ENCODE results near the gene VWA8.

Gene VWA8

GRCh38 chr13:41702540-41702939 is 258.4 kb downstream of the VWA8 start:
- Histone ChIP-seq H3K27ac (ENCODE audit: low read depth in 2 of 2, low read length in 2 of 2) (no peak overlapping the region), H3K27me3 (ENCODE audit: control insufficient read depth in 2 of 2, insufficient read depth in 2 of 2, low read length in 2 of 2) (no peaks in the 10 kb centered on the region), H3K36me3 (ENCODE audit: control insufficient read depth in 2 of 2, insufficient read depth in 2 of 2, low read length in 2 of 2) (peaks cover 5 to 6% of the 10 kb centered on the region in 2 donors), H3K9me3 (ENCODE audit: control insufficient read depth in 2 of 2, low read length in 2 of 2) (no peaks in the 10 kb centered on the region), H3K9ac (ENCODE audit: low read depth in 1 of 2, low read length in 2 of 2) (no peak overlapping the region), H3K4me1 (ENCODE audit: control insufficient read depth in 2 of 2, insufficient read depth in 2 of 2, low read length in 2 of 2) (no peaks in the 10 kb centered on the region), H3K4me3 (ENCODE audit: low read length in 2 of 2) (no peak overlapping the region)

GRCh38 chr13:41701676-41702075 is 259.2 kb downstream of the VWA8 start:
- Histone ChIP-seq H3K27ac (ENCODE audit: low read depth in 2 of 2, low read length in 2 of 2) (no peak overlapping the region), H3K4me3 (ENCODE audit: low read length in 2 of 2) (no peak overlapping the region), H3K36me3 (ENCODE audit: control insufficient read depth in 2 of 2, insufficient read depth in 2 of 2, low read length in 2 of 2) (peaks cover 5 to 6% of the 10 kb centered on the region in 2 donors), H3K9ac (ENCODE audit: low read depth in 1 of 2, low read length in 2 of 2) (no peak overlapping the region), H3K9me3 (ENCODE audit: control insufficient read depth in 2 of 2, low read length in 2 of 2) (no peaks in the 10 kb centered on the region), H3K4me1 (ENCODE audit: control insufficient read depth in 2 of 2, insufficient read depth in 2 of 2, low read length in 2 of 2) (no peaks in the 10 kb centered on the region), H3K27me3 (ENCODE audit: control insufficient read depth in 2 of 2, insufficient read depth in 2 of 2, low read length in 2 of 2) (no peaks in the 10 kb centered on the region)

- Histone ChIP-seq H3K9me3 (ENCODE audit: control insufficient read depth in 2 of 2, low read length in 2 of 2) (no peaks in the 10 kb centered on the region), H3K27ac (ENCODE audit: low read depth in 2 of 2, low read length in 2 of 2) (no peak overlapping the region)
Measured at GRCh38 chr13:41700790-41701310, 260.1 kb downstream of the VWA8 start.

DNA sequence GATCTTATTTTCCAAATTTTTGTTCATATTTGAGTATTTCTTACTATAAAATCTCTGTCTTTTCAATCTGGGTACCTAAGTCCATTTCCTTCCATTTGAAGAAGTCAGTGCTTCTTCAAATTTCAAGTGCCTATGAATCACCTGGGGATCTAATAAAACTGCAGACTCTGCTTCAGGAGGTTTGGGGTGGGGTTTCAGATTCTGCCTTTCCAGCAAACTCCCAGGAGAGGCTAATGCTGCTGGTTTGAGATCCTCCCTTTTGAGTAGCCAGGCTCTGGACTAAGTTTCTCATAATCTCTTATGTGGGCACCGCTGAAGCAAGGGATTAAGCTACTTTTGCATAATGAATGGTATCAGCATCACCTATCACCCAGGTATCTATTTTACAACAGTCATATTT is 261.1 kb downstream of the VWA8 start:
- Histone ChIP-seq H3K4me3 (ENCODE audit: low read length in 2 of 2) (no peak overlapping the region), H3K9me3 (ENCODE audit: control insufficient read depth in 2 of 2, low read length in 2 of 2) (no peaks in the 10 kb centered on the region), H3K27ac (ENCODE audit: low read depth in 2 of 2, low read length in 2 of 2) (no peak overlapping the region), H3K36me3 (ENCODE audit: control insufficient read depth in 2 of 2, insufficient read depth in 2 of 2, low read length in 2 of 2) (peaks cover 5 to 6% of the 10 kb centered on the region in 2 donors), H3K9ac (ENCODE audit: low read depth in 1 of 2, low read length in 2 of 2) (no peak overlapping the region), H3K4me1 (ENCODE audit: control insufficient read depth in 2 of 2, insufficient read depth in 2 of 2, low read length in 2 of 2) (peaks cover 0 to 4% of the 10 kb centered on the region in 2 donors), H3K27me3 (ENCODE audit: control insufficient read depth in 2 of 2, insufficient read depth in 2 of 2, low read length in 2 of 2) (no peaks in the 10 kb centered on the region)

More at GRCh38 chr13:41700790-41701310, 260.1 kb downstream of the VWA8 start:
- H3K36me3 ChIP-seq (ENCODE audit: control insufficient read depth in 2 of 2, insufficient read depth in 2 of 2, low read length in 2 of 2), result peaks cover 5 to 6% of the 10 kb centered on the region in 2 donors
- no peak overlapping the region for H3K9ac ChIP-seq (ENCODE audit: low read depth in 1 of 2, low read length in 2 of 2)
- H3K27me3 ChIP-seq (ENCODE audit: control insufficient read depth in 2 of 2, insufficient read depth in 2 of 2, low read length in 2 of 2), result no peaks in the 10 kb centered on the region
- H3K4me3 ChIP-seq (ENCODE audit: low read length in 2 of 2), result no peak overlapping the region
- no peaks in the 10 kb centered on the region for H3K4me1 ChIP-seq (ENCODE audit: control insufficient read depth in 2 of 2, insufficient read depth in 2 of 2, low read length in 2 of 2)

- Histone ChIP-seq H3K9ac (ENCODE audit: low read depth in 1 of 2, low read length in 2 of 2) (no peak overlapping the region), H3K9me3 (ENCODE audit: control insufficient read depth in 2 of 2, low read length in 2 of 2) (no peaks in the 10 kb centered on the region), H3K36me3 (ENCODE audit: control insufficient read depth in 2 of 2, insufficient read depth in 2 of 2, low read length in 2 of 2) (peaks cover 5 to 6% of the 10 kb centered on the region in 2 donors), H3K27me3 (ENCODE audit: control insufficient read depth in 2 of 2, insufficient read depth in 2 of 2, low read length in 2 of 2) (no peaks in the 10 kb centered on the region), H3K27ac (ENCODE audit: low read depth in 2 of 2, low read length in 2 of 2) (no peak overlapping the region), H3K4me1 (ENCODE audit: control insufficient read depth in 2 of 2, insufficient read depth in 2 of 2, low read length in 2 of 2) (peaks cover 0 to 6% of the 10 kb centered on the region in 2 donors), H3K4me3 (ENCODE audit: low read length in 2 of 2) (no peak overlapping the region)
Measured at GRCh38 chr13:41697578-41697977, 263.3 kb downstream of the VWA8 start.

DNA sequence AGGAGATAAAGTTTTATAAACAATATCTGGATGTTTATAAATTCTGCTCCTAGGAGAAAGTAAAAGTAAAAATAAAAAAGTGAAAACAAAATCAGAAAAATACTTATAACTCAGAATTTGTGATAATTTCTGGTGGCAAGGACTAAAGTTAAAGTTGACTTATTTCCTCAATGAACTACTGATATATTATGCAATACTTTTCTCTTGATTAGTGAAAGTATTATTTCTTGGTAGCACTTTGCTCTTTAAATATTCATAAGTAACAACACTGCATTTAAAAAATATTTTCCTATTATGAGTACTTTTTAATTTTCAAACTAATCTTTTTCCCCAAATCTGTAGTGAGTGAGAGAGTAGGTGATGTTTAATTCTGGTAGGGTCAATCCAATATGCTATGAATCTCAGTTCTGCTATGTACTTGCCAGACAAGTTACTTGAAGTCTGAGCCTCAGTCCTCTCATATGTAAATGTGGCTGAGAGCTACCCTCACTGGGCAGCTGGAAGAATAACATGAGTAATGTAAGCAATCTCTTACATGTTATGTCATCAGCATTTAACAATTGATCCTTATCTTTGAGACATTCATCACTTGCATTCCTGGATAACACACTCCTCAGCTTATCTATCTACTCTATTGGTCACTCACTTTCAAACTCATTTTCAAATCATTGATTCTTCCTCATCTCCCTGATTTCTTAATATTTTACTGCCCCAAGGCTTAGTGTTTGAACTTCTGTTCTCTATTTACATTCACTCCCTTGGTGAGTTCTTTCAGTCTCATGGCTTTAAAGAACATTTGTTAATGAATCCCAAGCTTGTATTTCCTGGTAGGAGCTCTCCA is 264.5 kb downstream of the VWA8 start:
- Histone ChIP-seq H3K27me3 (ENCODE audit: control insufficient read depth in 2 of 2, insufficient read depth in 2 of 2, low read length in 2 of 2) (no peaks in the 10 kb centered on the region), H3K4me3 (ENCODE audit: low read length in 2 of 2) (no peak overlapping the region), H3K4me1 (ENCODE audit: control insufficient read depth in 2 of 2, insufficient read depth in 2 of 2, low read length in 2 of 2) (peaks cover 0 to 6% of the 10 kb centered on the region in 2 donors), H3K9ac (ENCODE audit: low read depth in 1 of 2, low read length in 2 of 2) (no peak overlapping the region), H3K27ac (ENCODE audit: low read depth in 2 of 2, low read length in 2 of 2) (no peak overlapping the region), H3K9me3 (ENCODE audit: control insufficient read depth in 2 of 2, low read length in 2 of 2) (no peaks in the 10 kb centered on the region), H3K36me3 (ENCODE audit: control insufficient read depth in 2 of 2, insufficient read depth in 2 of 2, low read length in 2 of 2) (peaks cover 5 to 9% of the 10 kb centered on the region in 2 donors)

- peak overlapping the region in 1 of 2 donors; percentile 2 for H3K27ac ChIP-seq (ENCODE audit: low read depth in 2 of 2, low read length in 2 of 2)
- H3K4me3 ChIP-seq (ENCODE audit: low read length in 2 of 2), result no peak overlapping the region
- peaks cover 11 to 12% of the 10 kb centered on the region in 2 donors for H3K36me3 ChIP-seq (ENCODE audit: control insufficient read depth in 2 of 2, insufficient read depth in 2 of 2, low read length in 2 of 2)
- H3K27me3 ChIP-seq (ENCODE audit: control insufficient read depth in 2 of 2, insufficient read depth in 2 of 2, low read length in 2 of 2), result no peaks in the 10 kb centered on the region
- H3K9ac ChIP-seq (ENCODE audit: low read depth in 1 of 2, low read length in 2 of 2), result no peak overlapping the region
- H3K9me3 ChIP-seq (ENCODE audit: control insufficient read depth in 2 of 2, low read length in 2 of 2), result no peaks in the 10 kb centered on the region
- peaks cover 0 to 6% of the 10 kb centered on the region in 2 donors for H3K4me1 ChIP-seq (ENCODE audit: control insufficient read depth in 2 of 2, insufficient read depth in 2 of 2, low read length in 2 of 2)
Measured at GRCh38 chr13:41694545-41695301, 266.2 kb downstream of the VWA8 start.

DNA sequence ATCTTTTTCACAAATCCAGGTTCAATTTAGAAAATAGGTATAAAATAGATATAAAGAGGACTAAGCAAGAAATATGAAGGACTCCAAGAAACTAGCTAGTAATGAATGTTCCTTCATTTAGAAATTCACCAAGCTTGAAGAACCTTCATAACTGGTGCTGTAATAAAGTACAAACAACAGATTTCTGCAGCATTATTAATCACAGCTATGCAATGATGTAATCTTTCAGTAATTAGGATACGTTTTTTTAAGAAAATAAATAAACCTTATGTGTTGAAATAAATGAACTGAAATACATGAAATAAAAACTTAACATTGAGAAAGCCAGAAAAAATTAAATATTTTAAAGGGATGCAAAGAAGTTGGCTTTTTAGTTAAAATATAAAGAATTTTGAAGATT is 267.5 kb downstream of the VWA8 start:
- Histone ChIP-seq H3K4me1 (ENCODE audit: control insufficient read depth in 2 of 2, insufficient read depth in 2 of 2, low read length in 2 of 2) (peaks cover 0 to 6% of the 10 kb centered on the region in 2 donors), H3K4me3 (ENCODE audit: low read length in 2 of 2) (no peak overlapping the region), H3K36me3 (ENCODE audit: control insufficient read depth in 2 of 2, insufficient read depth in 2 of 2, low read length in 2 of 2) (peaks cover 6 to 12% of the 10 kb centered on the region in 2 donors), H3K9ac (ENCODE audit: low read depth in 1 of 2, low read length in 2 of 2) (no peak overlapping the region), H3K27me3 (ENCODE audit: control insufficient read depth in 2 of 2, insufficient read depth in 2 of 2, low read length in 2 of 2) (no peaks in the 10 kb centered on the region), H3K27ac (ENCODE audit: low read depth in 2 of 2, low read length in 2 of 2) (no peak overlapping the region), H3K9me3 (ENCODE audit: control insufficient read depth in 2 of 2, low read length in 2 of 2) (no peaks in the 10 kb centered on the region)

- H3K9me3 ChIP-seq (ENCODE audit: control insufficient read depth in 2 of 2, low read length in 2 of 2), result no peaks in the 10 kb centered on the region
- H3K9ac ChIP-seq (ENCODE audit: low read depth in 1 of 2, low read length in 2 of 2), result no peak overlapping the region
- peaks cover 0 to 6% of the 10 kb centered on the region in 2 donors for H3K4me1 ChIP-seq (ENCODE audit: control insufficient read depth in 2 of 2, insufficient read depth in 2 of 2, low read length in 2 of 2)
- H3K27me3 ChIP-seq (ENCODE audit: control insufficient read depth in 2 of 2, insufficient read depth in 2 of 2, low read length in 2 of 2), result no peaks in the 10 kb centered on the region
- no peak overlapping the region for H3K4me3 ChIP-seq (ENCODE audit: low read length in 2 of 2)
- no peak overlapping the region for H3K27ac ChIP-seq (ENCODE audit: low read depth in 2 of 2, low read length in 2 of 2)
- peaks cover 5 to 9% of the 10 kb centered on the region in 2 donors for H3K36me3 ChIP-seq (ENCODE audit: control insufficient read depth in 2 of 2, insufficient read depth in 2 of 2, low read length in 2 of 2)
Measured at GRCh38 chr13:41691274-41691673, 269.6 kb downstream of the VWA8 start.

DNA sequence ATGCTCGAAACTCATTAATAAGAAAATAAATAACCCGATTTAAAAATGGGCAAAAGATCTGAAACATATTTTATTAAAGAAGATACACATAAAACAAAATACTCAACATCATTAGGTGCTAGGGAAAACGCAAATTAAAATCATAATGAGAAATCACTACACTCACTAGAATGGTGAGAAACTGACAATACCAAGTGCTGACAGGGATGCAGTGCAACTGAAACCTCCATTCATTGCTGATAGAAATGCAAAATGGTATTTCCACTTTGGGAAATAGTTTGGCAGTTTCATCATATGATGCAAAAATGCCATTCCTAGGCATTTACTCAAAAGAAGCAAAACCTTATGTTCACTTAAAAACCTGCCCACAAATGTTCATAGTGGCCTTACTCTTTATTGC is 278.1 kb downstream of the VWA8 start:
- Histone ChIP-seq H3K27ac (ENCODE audit: low read depth in 2 of 2, low read length in 2 of 2) (no peak overlapping the region), H3K9ac (ENCODE audit: low read depth in 1 of 2, low read length in 2 of 2) (no peak overlapping the region), H3K9me3 (ENCODE audit: control insufficient read depth in 2 of 2, low read length in 2 of 2) (no peaks in the 10 kb centered on the region), H3K4me3 (ENCODE audit: low read length in 2 of 2) (no peak overlapping the region), H3K27me3 (ENCODE audit: control insufficient read depth in 2 of 2, insufficient read depth in 2 of 2, low read length in 2 of 2) (no peaks in the 10 kb centered on the region), H3K36me3 (ENCODE audit: control insufficient read depth in 2 of 2, insufficient read depth in 2 of 2, low read length in 2 of 2) (peaks cover 9 to 12% of the 10 kb centered on the region in 2 donors), H3K4me1 (ENCODE audit: control insufficient read depth in 2 of 2, insufficient read depth in 2 of 2, low read length in 2 of 2) (no peaks in the 10 kb centered on the region)
